ENCODE measurements around the gene GAS2L2.

The GAS2L2 gene

DNA sequence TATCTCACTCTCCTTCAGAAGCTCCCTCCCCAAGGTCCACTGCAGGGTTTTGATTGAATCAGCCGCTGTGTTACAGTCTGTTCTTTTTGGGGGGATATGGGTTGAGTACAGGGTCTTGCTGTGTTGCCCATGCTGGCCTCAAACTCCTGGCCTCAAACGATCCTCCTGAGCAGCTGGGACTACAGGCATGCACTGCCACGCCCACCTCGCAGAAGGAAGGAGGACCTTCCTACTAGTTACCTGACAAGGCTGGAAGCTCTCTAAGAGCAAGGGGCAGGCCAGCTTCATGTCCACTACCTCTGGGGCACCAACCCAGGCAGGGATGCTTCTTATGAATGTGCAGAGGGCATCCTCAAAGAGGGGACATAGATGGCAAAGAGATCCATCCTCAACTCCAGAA is 44.3 kb upstream of the GAS2L2 start:
- H3K9me3 ChIP-seq (ENCODE audit: insufficient read depth, low read length): no peaks in the 10 kb centered on the region
- no peak for TF ChIP-seq EZH2phosphoT487 (IDR thresholded peaks at IDR 0.05; ENCODE audit: low read depth)
- TF ChIP-seq, protein P1, sequence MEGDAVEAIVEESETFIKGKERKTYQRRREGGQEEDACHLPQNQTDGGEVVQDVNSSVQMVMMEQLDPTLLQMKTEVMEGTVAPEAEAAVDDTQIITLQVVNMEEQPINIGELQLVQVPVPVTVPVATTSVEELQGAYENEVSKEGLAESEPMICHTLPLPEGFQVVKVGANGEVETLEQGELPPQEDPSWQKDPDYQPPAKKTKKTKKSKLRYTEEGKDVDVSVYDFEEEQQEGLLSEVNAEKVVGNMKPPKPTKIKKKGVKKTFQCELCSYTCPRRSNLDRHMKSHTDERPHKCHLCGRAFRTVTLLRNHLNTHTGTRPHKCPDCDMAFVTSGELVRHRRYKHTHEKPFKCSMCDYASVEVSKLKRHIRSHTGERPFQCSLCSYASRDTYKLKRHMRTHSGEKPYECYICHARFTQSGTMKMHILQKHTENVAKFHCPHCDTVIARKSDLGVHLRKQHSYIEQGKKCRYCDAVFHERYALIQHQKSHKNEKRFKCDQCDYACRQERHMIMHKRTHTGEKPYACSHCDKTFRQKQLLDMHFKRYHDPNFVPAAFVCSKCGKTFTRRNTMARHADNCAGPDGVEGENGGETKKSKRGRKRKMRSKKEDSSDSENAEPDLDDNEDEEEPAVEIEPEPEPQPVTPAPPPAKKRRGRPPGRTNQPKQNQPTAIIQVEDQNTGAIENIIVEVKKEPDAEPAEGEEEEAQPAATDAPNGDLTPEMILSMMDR (IDR thresholded peaks at IDR 0.05; ENCODE audit: low read depth, low read length): no peak
- no peak overlapping the region for H3K9ac ChIP-seq (ENCODE audit: low read length)
- H4K20me1 ChIP-seq (ENCODE audit: insufficient read depth, low read length): no peaks in the 10 kb centered on the region
- no peak overlapping the region for H3K4me2 ChIP-seq (ENCODE audit: low read length)
- H3K27ac ChIP-seq (ENCODE audit: low read length): no peak overlapping the region
- H2AFZ ChIP-seq (ENCODE audit: low read depth, low read length): no peak overlapping the region
- no peak overlapping the region for H3K4me3 ChIP-seq (ENCODE audit: low read length)
- H3K36me3 ChIP-seq (replicated peaks; ENCODE audit: low read depth, low read length): no peaks in the 10 kb centered on the region
- H3K4me1 ChIP-seq (ENCODE audit: low read length): peaks cover 8% of the 10 kb centered on the region
- no peaks in the 10 kb centered on the region for H3K79me2 ChIP-seq (ENCODE audit: low read length)
- H3K27me3 ChIP-seq (ENCODE audit: low read depth, low read length): peaks cover 58% of the 10 kb centered on the region

DNA sequence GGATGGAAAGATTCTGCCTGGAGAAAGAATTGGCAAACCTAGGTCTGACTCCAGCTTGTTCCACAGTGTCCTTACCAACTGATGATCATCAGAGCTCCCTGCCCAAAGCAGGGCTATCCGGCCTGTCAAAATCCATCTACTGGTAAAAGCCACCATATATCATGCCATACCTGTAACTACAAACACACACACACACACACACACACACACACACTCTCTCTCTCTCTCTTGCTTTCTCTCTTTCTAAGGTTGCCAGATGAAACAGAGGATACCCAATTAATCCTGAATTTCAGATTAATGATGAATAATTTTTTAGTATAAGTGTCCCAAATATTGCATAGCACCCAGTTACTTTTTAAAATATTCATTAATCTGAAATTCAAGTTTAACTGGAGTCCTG is 43.9 kb upstream of the GAS2L2 start:
- peaks cover 62% of the 10 kb centered on the region for H3K27me3 ChIP-seq (ENCODE audit: low read depth, low read length)

DNA sequence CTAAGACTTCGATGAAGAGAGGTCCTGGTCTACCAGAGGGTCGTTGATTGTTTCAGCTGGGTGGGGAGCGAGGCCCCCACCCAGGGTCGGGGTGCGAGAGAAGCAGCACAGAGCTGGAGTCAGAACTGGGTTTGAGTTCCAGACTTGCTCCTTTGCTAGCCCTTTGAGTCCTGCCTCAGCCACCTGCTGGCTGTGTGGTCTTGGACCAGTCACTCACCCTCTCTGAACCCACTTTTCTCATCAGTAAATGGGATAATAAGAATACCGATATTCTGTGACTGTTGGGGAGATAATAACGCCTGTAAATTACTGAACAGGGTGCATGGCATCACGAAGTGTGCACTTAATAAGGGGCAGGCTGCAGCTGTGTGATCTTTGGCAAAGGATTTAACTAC is 42.8 kb upstream of the GAS2L2 start:
- H4K20me1 ChIP-seq (ENCODE audit: insufficient read depth, low read length): no peaks in the 10 kb centered on the region
- 0 out of 2 replicates have a peak, but pooled peaks cover 3% of the 10 kb centered on the region for H3K4me1 ChIP-seq (ENCODE audit: low read length)
- no peaks in the 10 kb centered on the region for H3K36me3 ChIP-seq (replicated peaks; ENCODE audit: low read depth, low read length)
- H3K27me3 ChIP-seq (ENCODE audit: low read depth, low read length): peaks cover 72% of the 10 kb centered on the region
- peak overlapping the region; percentile 73 for H3K4me3 ChIP-seq (ENCODE audit: low read length)
- TF ChIP-seq, protein P1 (IDR thresholded peaks at IDR 0.05; ENCODE audit: low read depth, low read length): no peak
- no peak for TF ChIP-seq EZH2phosphoT487 (IDR thresholded peaks at IDR 0.05; ENCODE audit: low read depth)
- peak overlapping the region; percentile 88 for H3K4me2 ChIP-seq (ENCODE audit: low read length)
- no peak overlapping the region; the same call in 1 of the 2 replicates for H3K9ac ChIP-seq (ENCODE audit: low read length)
- H3K79me2 ChIP-seq (ENCODE audit: low read length): no peaks in the 10 kb centered on the region
- no peak overlapping the region for H2AFZ ChIP-seq (ENCODE audit: low read depth, low read length)
- no peak overlapping the region for H3K27ac ChIP-seq (ENCODE audit: low read length)
- no peaks in the 10 kb centered on the region for H3K9me3 ChIP-seq (ENCODE audit: insufficient read depth, low read length)

More for the DNA sequence above, 43.9 kb upstream of the GAS2L2 start:
- Histone ChIP-seq H3K4me1 (ENCODE audit: low read length) (peaks cover 8% of the 10 kb centered on the region), H3K4me3 (ENCODE audit: low read length) (no peak overlapping the region), H3K4me2 (ENCODE audit: low read length) (no peak overlapping the region), H4K20me1 (ENCODE audit: insufficient read depth, low read length) (no peaks in the 10 kb centered on the region), H3K36me3 (replicated peaks; ENCODE audit: low read depth, low read length) (no peaks in the 10 kb centered on the region), H3K9me3 (ENCODE audit: insufficient read depth, low read length) (no peaks in the 10 kb centered on the region), H3K79me2 (ENCODE audit: low read length) (no peaks in the 10 kb centered on the region), H3K27ac (ENCODE audit: low read length) (no peak overlapping the region), H3K9ac (ENCODE audit: low read length) (no peak overlapping the region), H2AFZ (ENCODE audit: low read depth, low read length) (no peak overlapping the region)
- TF ChIP-seq, protein P1 (IDR thresholded peaks at IDR 0.05; ENCODE audit: low read depth, low read length): no peak
- TF ChIP-seq EZH2phosphoT487 (IDR thresholded peaks at IDR 0.05; ENCODE audit: low read depth): no peak

DNA sequence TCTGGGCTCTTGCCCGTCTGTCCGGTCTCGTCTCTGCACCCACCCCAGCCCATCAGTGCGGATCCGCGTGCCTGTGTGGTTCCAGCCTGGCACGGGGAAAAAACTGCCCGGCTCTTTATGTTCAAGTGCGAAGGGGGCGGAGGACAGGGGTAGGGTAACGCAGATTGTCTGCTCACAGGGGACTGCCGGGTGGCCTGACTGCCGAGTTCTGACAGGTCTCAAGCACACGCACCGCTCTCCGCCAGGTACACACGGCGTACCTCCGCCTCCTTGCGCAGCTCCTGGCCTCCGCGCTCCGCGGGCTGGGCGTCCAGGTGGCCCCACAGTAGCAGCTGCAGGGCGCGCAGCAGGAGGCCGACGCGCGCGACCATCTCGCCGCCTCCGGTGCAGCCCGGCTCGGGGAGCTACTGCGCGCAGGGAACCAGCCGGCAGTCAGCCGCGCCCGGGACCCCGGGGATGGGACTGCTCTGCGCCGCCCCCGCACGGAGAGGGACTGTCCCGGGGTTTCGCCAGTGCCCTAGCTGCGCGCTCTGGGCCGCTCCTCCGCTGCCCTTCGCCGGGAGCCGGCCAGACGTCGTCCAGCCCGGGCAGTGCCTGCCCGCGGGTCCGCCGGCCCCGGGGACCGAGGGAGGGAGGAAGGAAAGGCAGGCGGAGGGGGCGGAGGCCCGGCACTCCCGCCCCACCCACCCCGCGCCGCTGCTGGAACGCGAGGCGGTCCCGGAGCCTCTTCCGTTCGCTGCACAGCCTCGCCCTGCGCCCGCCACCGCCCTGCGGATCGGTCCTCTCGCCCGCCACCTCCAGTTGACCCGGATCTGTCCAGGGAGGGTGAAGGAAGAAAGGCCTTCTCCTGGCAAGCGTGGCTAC is 42.2 kb upstream of the GAS2L2 start, which contains the start of gene MMP28:
TSS of gene MMP28 (minus strand) at position 635 of the 864 bp plus-strand sequence. CDS start at position 371, 264 bp downstream.
- Histone ChIP-seq H3K27ac (ENCODE audit: low read length) (no peak within 1 kb of the TSS), H2AFZ (ENCODE audit: low read depth, low read length) (no peak within 1 kb of the TSS), H3K4me1 (ENCODE audit: low read length) (0 out of 2 replicates have a peak, but pooled peaks cover 3% of the 10 kb centered on the region), H4K20me1 (ENCODE audit: insufficient read depth, low read length) (no peaks in the 10 kb centered on the region), H3K4me3 (ENCODE audit: low read length) (peak within 1 kb of the TSS; percentile 73), H3K4me2 (ENCODE audit: low read length) (peak within 1 kb of the TSS; percentile 88), H3K36me3 (replicated peaks; ENCODE audit: low read depth, low read length) (no peaks in the 10 kb centered on the region), H3K79me2 (ENCODE audit: low read length) (no peaks in the 10 kb centered on the region), H3K9me3 (ENCODE audit: insufficient read depth, low read length) (no peaks in the 10 kb centered on the region), H3K9ac (ENCODE audit: low read length) (no peak within 1 kb of the TSS; the same call in 1 of the 2 replicates), H3K27me3 (ENCODE audit: low read depth, low read length) (peaks cover 73% of the 10 kb centered on the region)
- TF ChIP-seq, protein P1 (IDR thresholded peaks at IDR 0.05; ENCODE audit: low read depth, low read length): no peak
- no peak for TF ChIP-seq EZH2phosphoT487 (IDR thresholded peaks at IDR 0.05; ENCODE audit: low read depth)
